HEK293T (cell line): Measurements from ENCODE around the gene SH3TC1.

Experiments used
- ARNT ChIP-seq: fragments of 450-650 bp; IDR thresholded peaks from 2 replicates; pipeline ENCODE4 v1.6.1; 2017; ENCODE audit warnings: mild to moderate bottlenecking
- BHLHE40 ChIP-seq: fragments of 450-650 bp; IDR thresholded peaks from 2 replicates; pipeline ENCODE4 v1.6.1; 2016; ENCODE audit warnings: mild to moderate bottlenecking, moderate library complexity, borderline replicate concordance
- FOXA1 ChIP-seq: fragments of 450-650 bp; IDR thresholded peaks from 2 replicates; pipeline ENCODE4 v1.6.1; 2016; ENCODE audit warnings: mild to moderate bottlenecking
- FOXK2 ChIP-seq: fragments of 450-650 bp; IDR thresholded peaks from 2 replicates; pipeline ENCODE4 v1.6.1; 2016; ENCODE audit warnings: mild to moderate bottlenecking
- FOXM1 ChIP-seq: fragments of 450-650 bp; IDR thresholded peaks from 2 replicates; pipeline ENCODE4 v1.6.1; 2017; ENCODE audit warnings: mild to moderate bottlenecking, borderline replicate concordance
- LEF1 ChIP-seq: fragments of 450-650 bp; IDR thresholded peaks from 2 replicates; pipeline ENCODE4 v1.6.1; 2017; ENCODE audit warnings: mild to moderate bottlenecking, borderline replicate concordance
- PKNOX1 ChIP-seq: fragments of 450-650 bp; IDR thresholded peaks from 2 replicates; pipeline ENCODE4 v1.6.1; 2016
- SP1 ChIP-seq: fragments of 450-650 bp; IDR thresholded peaks from 2 replicates; pipeline ENCODE4 v1.6.1; 2017
- SUZ12 ChIP-seq: fragments of 450-650 bp; IDR thresholded peaks from 2 replicates; pipeline ENCODE4 v1.6.1; 2016; ENCODE audit warnings: mild to moderate bottlenecking

- no peak for TF ChIP-seq SP1
- TF ChIP-seq PKNOX1 = no peak
- no peak for TF ChIP-seq FOXA1
- TF ChIP-seq FOXM1 = no peak
- no peak for TF ChIP-seq LEF1
- TF ChIP-seq SUZ12 = no peak
- no peak for TF ChIP-seq FOXK2
- no peak for TF ChIP-seq ARNT
- no peak for TF ChIP-seq BHLHE40
These were observed 77.5 kb downstream of the SH3TC1 start for GRCh38 chr4:8276358-8277240.
